A549 (cell line): ENCODE measurements around the gene MAML2. TPM values are rescaled to one million over a fixed set of nuclear protein-coding genes. Genes with fewer than 3 reads are reported as not detected.
A peak's percentile ranks its signal among the peaks of the same experiment; 100 is the strongest.

Source experiments
- ATAC-seq, 2 experiments: fragments of 200-7000 bp in 1 of 2; fragments of >200 bp in 1 of 2; cut with Nextera tagmentation in 1 of 2; cut with Tn5 transposase in 1 of 2; 3 replicates each; pipeline versions ENCODE4 v1.8.0 to v1.9.1; 2018 to 2020; ENCODE audit warnings: mild to moderate bottlenecking in 1 of 2, moderate library complexity in 1 of 2
- CTCF ChIA-PET: fragments of 300-600 bp; sonication (Branson Sonifier 250); formaldehyde crosslinking; extraction: SDS; loops from one replicate; lab custom pipeline; 2021; ENCODE audit warnings: antibody characterized with exemption, inconsistent platforms; lab: Yijun Ruan, JAX
- POLR2A ChIA-PET: fragments of 350-600 bp; formaldehyde crosslinking; extraction: SDS; loops from one replicate; lab custom pipeline; 2021; ENCODE audit warnings: antibody characterized with exemption, inconsistent platforms; lab: Yijun Ruan, JAX
- DNase-seq, 2 experiments: peaks; one replicate each; pipeline versions ENCODE4 v3.0.0 to v3.0.0-alpha.2; 2011 to 2016; ENCODE audit warnings: low read depth in 1 of 2, low spot score in 1 of 2
- FAIRE-seq: peaks from 2 replicates; lab custom pipeline; 2011; peaks lifted over from hg19 to GRCh38; lab: Jason Lieb, UNC
- H3K27ac ChIP-seq, 2 experiments: fragments of >200 bp; sonication (Bioruptor Twin); formaldehyde crosslinking; 3 replicates each; pipeline ENCODE4 v1.5.1; 2016 to 2017
- H3K4me1 ChIP-seq: fragments of >200 bp; sonication (Bioruptor Twin); formaldehyde crosslinking; 3 replicates; pipeline ENCODE4 v1.6.1; 2016
- H3K4me2 ChIP-seq: fragments of >200 bp; sonication (Bioruptor Twin); formaldehyde crosslinking; 3 replicates; pipeline ENCODE4 v1.6.1; 2016
- H3K4me3 ChIP-seq: fragments of >200 bp; sonication (Bioruptor Twin); formaldehyde crosslinking; 3 replicates; pipeline ENCODE4 v1.5.1; 2016
- H3K9me3 ChIP-seq: fragments of >200 bp; sonication (Bioruptor Twin); formaldehyde crosslinking; 3 replicates; pipeline ENCODE4 v1.6.1; 2016
- CBX8 ChIP-seq: fragments of 200-600 bp; sonication (generic); IDR thresholded peaks from 2 replicates; pipeline ENCODE4 v1.6.1; 2016
- CHD2 ChIP-seq: fragments of 150-350 bp; IDR thresholded peaks from 2 replicates; pipeline ENCODE4 v1.6.1; 2014; ENCODE audit warnings: low read length; ENCODE audit not compliant: partially characterized antibody
- EP300 ChIP-seq, 2 experiments: fragments of >200 bp; sonication (Bioruptor Twin); formaldehyde crosslinking; IDR thresholded peaks; 2 replicates in 1 of 2; 3 replicates in 1 of 2; pipeline ENCODE4 v1.6.1; 2016 to 2017
- ESRRA ChIP-seq: fragments of 150-350 bp; IDR thresholded peaks from 2 replicates; pipeline ENCODE4 v1.6.1; 2014; ENCODE audit warnings: mild to moderate bottlenecking, low read length, borderline replicate concordance
- FOSL2 ChIP-seq, 2 experiments: fragments of 450-650 bp in 1 of 2; fragments of >200 bp in 1 of 2; sonication (Bioruptor Twin) in 1 of 2; formaldehyde crosslinking; IDR thresholded peaks; 2 replicates each; pipeline versions ENCODE4 v1.5.0 to v1.6.1; 2016 to 2020; ENCODE audit warnings: mild to moderate bottlenecking in 1 of 2, moderate library complexity in 1 of 2
- HDAC2 ChIP-seq: fragments of 200-600 bp; sonication (generic); IDR thresholded peaks from 2 replicates; pipeline ENCODE4 v1.6.1; 2016
- HEYL ChIP-seq: fragments of 250-450 bp; sonication (Bioruptor Pico); IDR thresholded peaks from 2 replicates; pipeline ENCODE4 v1.8.0; 2021; ENCODE audit warnings: mild to moderate bottlenecking, moderate library complexity
- HOXA7 ChIP-seq: fragments of 250-450 bp; sonication (Bioruptor Pico); IDR thresholded peaks from 2 replicates; pipeline ENCODE4 v1.5.0; 2020; ENCODE audit warnings: mild to moderate bottlenecking, moderate library complexity
- HOXB5 ChIP-seq: fragments of 250-450 bp; sonication (Bioruptor Pico); IDR thresholded peaks from 2 replicates; pipeline ENCODE4 v1.5.0; 2020; ENCODE audit warnings: mild to moderate bottlenecking, moderate library complexity
- JUN ChIP-seq, 2 experiments: fragments of >200 bp; sonication (Bioruptor Twin); formaldehyde crosslinking; IDR thresholded peaks; 2 replicates in 1 of 2; 3 replicates in 1 of 2; pipeline ENCODE4 v1.6.1; 2016 to 2017
- NPAS2 ChIP-seq: fragments of 250-450 bp; sonication (Bioruptor Pico); IDR thresholded peaks from 2 replicates; pipeline ENCODE4 v1.8.0; 2022; ENCODE audit warnings: mild to moderate bottlenecking, moderate library complexity, borderline replicate concordance
- PHF8 ChIP-seq: fragments of 200-600 bp; sonication (generic); IDR thresholded peaks from 2 replicates; pipeline ENCODE4 v1.6.1; 2016; ENCODE audit warnings: low read depth, mild to moderate bottlenecking, antibody characterized with exemption, moderate library complexity, borderline replicate concordance
- RAD21 ChIP-seq, 2 experiments: fragments of >200 bp in 1 of 2; sonication (Bioruptor Twin) in 1 of 2; formaldehyde crosslinking in 1 of 2; IDR thresholded peaks in 1 of 2; conservative IDR thresholded peaks in 1 of 2; 2 replicates in 1 of 2; 3 replicates in 1 of 2; pipeline ENCODE4 v1.6.1; 2012 to 2018; ENCODE audit warnings: inconsistent platforms in 1 of 2
- RCOR1 ChIP-seq: fragments of 150-350 bp; IDR thresholded peaks from 2 replicates; pipeline ENCODE4 v1.6.1; 2014; ENCODE audit warnings: antibody characterized with exemption, low read length, low read depth
- RNF2 ChIP-seq: fragments of 200-600 bp; sonication (generic); IDR thresholded peaks from 2 replicates; pipeline ENCODE4 v1.6.1; 2016; ENCODE audit warnings: low read depth, mild to moderate bottlenecking, antibody characterized with exemption, moderate library complexity, borderline replicate concordance
- SMC3 ChIP-seq: fragments of >200 bp; sonication (Bioruptor Twin); formaldehyde crosslinking; IDR thresholded peaks from 3 replicates; pipeline ENCODE4 v1.6.1; 2018; ENCODE audit warnings: inconsistent platforms
- SREBF2 ChIP-seq: fragments of 450-650 bp; IDR thresholded peaks from 2 replicates; pipeline ENCODE4 v1.6.1; 2014; ENCODE audit warnings: mild to moderate bottlenecking, moderate library complexity
- TFCP2L1 ChIP-seq: fragments of 250-450 bp; sonication (Bioruptor Pico); IDR thresholded peaks from 2 replicates; pipeline ENCODE4 v1.5.0; 2021; ENCODE audit warnings: mild to moderate bottlenecking
- USF2 ChIP-seq: fragments of 450-650 bp; IDR thresholded peaks from 2 replicates; pipeline ENCODE4 v1.6.1; 2014; ENCODE audit warnings: antibody characterized with exemption
- WGBS: methylation state at CpG from one replicate; pipeline ENCODE4 v1.1.6; 2017; ENCODE audit errors: missing lambda C conversion rate; 5-methylcytosine and 5-hydroxymethylcytosine counted together
- polyA plus RNA-seq, 4 experiments: library from polyadenylated mRNA; depleted of rRNA in 3 of 4; stranded (reverse); fragments of >200 nt; fragmentation: RNase III in 1 of 4; extraction: RNeasy Plus Mini Kit Qiagen cat#74134 plus additional on column Dnase treatment in 1 of 4; gene quantifications; 2 replicates in 3 of 4; 3 replicates in 1 of 4; pipeline ENCODE4 v1.2.3, GENCODE V29; 2011 to 2017
- TF ChIP-seq, protein P1 (sequence below): IDR thresholded peaks from 2 replicates; pipeline ENCODE4 v1.6.1; 2012
- TF ChIP-seq, protein P2 (sequence below): fragments of >200 bp; sonication (Bioruptor Twin); formaldehyde crosslinking; IDR thresholded peaks from 3 replicates; pipeline ENCODE4 v1.6.1; 2016
- TF ChIP-seq, protein P3 (sequence below): IDR thresholded peaks from 2 replicates; pipeline ENCODE4 v1.6.1; 2012

The MAML2 gene
- polyA plus RNA-seq, 2 of the 4 experiments (the other 2 are of a cell fraction), result 1.5 to 2.5 TPM

- DNase-seq, result peak in 1 of 2 experiments; percentile 7
- Histone ChIP-seq H3K4me3 (no peak overlapping the region), H3K4me1 (peaks cover 36% of the 10 kb centered on the region)
- POLR2A ChIA-PET, result no interaction called here
- TF ChIP-seq FOSL2 (IDR thresholded peaks at IDR 0.05), result no peak
- TF ChIP-seq FOSL2 (CRISPR knock-in tag; IDR thresholded peaks at IDR 0.05), result peak; percentile 20; the same call in 1 of the 2 replicates
- TF ChIP-seq, protein P1, sequence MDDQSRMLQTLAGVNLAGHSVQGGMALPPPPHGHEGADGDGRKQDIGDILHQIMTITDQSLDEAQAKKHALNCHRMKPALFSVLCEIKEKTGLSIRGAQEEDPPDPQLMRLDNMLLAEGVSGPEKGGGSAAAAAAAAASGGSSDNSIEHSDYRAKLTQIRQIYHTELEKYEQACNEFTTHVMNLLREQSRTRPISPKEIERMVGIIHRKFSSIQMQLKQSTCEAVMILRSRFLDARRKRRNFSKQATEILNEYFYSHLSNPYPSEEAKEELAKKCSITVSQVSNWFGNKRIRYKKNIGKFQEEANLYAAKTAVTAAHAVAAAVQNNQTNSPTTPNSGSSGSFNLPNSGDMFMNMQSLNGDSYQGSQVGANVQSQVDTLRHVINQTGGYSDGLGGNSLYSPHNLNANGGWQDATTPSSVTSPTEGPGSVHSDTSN, result no peak
- TF ChIP-seq RCOR1, result no peak
- TF ChIP-seq, all 56 proteins: peak for 1
- Histone ChIP-seq H3K9me3 (no peaks in the 10 kb centered on the region), H3K27ac (no peak overlapping the region), H3K4me2 (no peak overlapping the region)
- WGBS, result 13% methylated on average over 1 of the region's 1 CpG
- CTCF ChIA-PET, result no interaction called here
- ATAC-seq, result no peak
- FAIRE-seq, result no peak
These were observed 108.0 kb downstream of the MAML2 start for GRCh38 chr11:96234866-96235441.

- DNase-seq (no peak), ATAC-seq (no peak), FAIRE-seq (no peak)
- Histone ChIP-seq H3K4me2 (no peak overlapping the region), H3K27ac (no peak overlapping the region), H3K9me3 (no peaks in the 10 kb centered on the region), H3K4me1 (peaks cover 40% of the 10 kb centered on the region), H3K4me3 (no peak overlapping the region)
- TF ChIP-seq, protein P2, sequence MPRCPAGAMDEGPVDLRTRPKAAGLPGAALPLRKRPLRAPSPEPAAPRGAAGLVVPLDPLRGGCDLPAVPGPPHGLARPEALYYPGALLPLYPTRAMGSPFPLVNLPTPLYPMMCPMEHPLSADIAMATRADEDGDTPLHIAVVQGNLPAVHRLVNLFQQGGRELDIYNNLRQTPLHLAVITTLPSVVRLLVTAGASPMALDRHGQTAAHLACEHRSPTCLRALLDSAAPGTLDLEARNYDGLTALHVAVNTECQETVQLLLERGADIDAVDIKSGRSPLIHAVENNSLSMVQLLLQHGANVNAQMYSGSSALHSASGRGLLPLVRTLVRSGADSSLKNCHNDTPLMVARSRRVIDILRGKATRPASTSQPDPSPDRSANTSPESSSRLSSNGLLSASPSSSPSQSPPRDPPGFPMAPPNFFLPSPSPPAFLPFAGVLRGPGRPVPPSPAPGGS, result no peak
- TF ChIP-seq PHF8, result no peak
- TF ChIP-seq FOSL2 (IDR thresholded peaks at IDR 0.05), result no peak
- no peak for TF ChIP-seq FOSL2 (CRISPR knock-in tag; IDR thresholded peaks at IDR 0.05)
- no peak for TF ChIP-seq TFCP2L1
- CTCF ChIA-PET, result no interaction called here
- 77% methylated on average over 6 of the region's 6 CpGs for WGBS
- POLR2A ChIA-PET, result no interaction called here
These were observed 110.9 kb downstream of the MAML2 start for GRCh38 chr11:96232132-96232531.

DNA sequence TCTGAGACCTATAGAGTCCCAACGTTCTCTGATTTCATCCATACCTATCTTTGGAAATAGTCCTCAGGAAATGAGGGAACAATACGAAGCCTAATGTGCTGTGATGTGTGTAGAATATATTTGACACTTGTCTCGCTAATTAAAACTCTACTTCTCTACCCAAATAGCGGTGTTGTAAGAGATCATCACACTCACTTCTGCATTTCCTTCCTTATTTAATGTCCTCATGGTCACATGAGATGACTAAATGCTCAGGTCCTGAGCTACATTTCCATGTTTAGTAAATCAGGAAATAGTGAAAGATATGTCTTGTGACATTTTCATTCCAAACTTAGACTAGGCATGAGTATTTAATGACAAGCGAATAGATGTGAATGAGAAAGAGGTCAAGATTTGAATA is 112.3 kb downstream of the MAML2 start:
- H3K4me3 ChIP-seq, result no peak overlapping the region
- POLR2A ChIA-PET, result no interaction called here
- H3K27ac ChIP-seq, result no peak overlapping the region
- TF ChIP-seq FOSL2 (IDR thresholded peaks at IDR 0.05) (no peak), FOSL2 (CRISPR knock-in tag; IDR thresholded peaks at IDR 0.05) (no peak), USF2 (no peak), HOXB5 (no peak), HEYL (CRISPR knock-in tag) (no peak), HDAC2 (no peak), RCOR1 (no peak)
- TF ChIP-seq, protein P2, result no peak
- TF ChIP-seq, protein P3, sequence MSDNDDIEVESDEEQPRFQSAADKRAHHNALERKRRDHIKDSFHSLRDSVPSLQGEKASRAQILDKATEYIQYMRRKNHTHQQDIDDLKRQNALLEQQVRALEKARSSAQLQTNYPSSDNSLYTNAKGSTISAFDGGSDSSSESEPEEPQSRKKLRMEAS, result no peak
- FAIRE-seq (no peak), ATAC-seq (no peak), DNase-seq (no peak)
- WGBS, result 85% methylated on average over 5 of the region's 5 CpGs
- no peaks in the 10 kb centered on the region for H3K9me3 ChIP-seq
- peaks cover 34% of the 10 kb centered on the region for H3K4me1 ChIP-seq
- H3K4me2 ChIP-seq, result no peak overlapping the region
- CTCF ChIA-PET, result no interaction called here

DNA sequence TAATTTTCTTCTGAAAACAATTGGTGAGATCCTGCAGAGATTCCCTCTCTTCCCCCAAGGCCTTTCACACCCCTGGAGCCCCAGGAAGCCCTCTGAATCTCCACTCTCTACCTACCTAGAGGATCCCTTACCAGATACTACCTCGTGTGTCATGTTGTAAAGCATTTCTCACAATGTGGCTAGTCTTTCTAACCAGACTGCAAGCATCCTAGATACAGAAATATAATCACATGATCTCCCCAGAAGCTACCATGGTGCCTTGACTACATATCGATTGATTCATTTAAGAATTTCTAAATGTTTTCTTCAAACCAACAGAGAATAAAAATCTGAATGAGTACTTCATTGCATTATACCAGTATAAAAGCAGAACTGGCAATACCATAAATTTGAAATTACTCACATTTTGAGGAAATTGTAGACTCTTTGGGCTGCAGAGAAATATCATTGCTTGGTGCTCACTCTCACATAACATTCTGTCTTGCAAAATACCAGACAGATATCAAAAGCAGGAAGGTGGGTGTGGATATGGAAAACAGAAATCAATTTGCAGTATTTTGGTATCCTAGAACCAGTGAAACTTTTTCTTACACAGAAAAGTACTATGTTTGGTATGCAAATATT is 113.5 kb downstream of the MAML2 start:
- 76% methylated on average over 2 of the region's 2 CpGs for WGBS
- CTCF ChIA-PET, result interaction anchor here (1.3 to 1.5 kb wide), 2 partner anchors 9 to 75 kb away, joined by 3 read pairs; no protein-coding TSS in a partner anchor
- FAIRE-seq (no peak), ATAC-seq (no peak), DNase-seq (no peak)
- H3K4me2 ChIP-seq, result peak overlapping the region; percentile 29; the same call in 1 of the 3 replicates
- POLR2A ChIA-PET, result interaction anchor here (1.0 kb wide), 1 partner anchor 113 kb away, joined by 3 read pairs; the partner anchor contains the start of gene MAML2
- TF ChIP-seq EP300 (IDR thresholded peaks at IDR 0.05) (no peak), TFCP2L1 (no peak), NPAS2 (CRISPR knock-in tag) (no peak), JUN (IDR thresholded peaks at IDR 0.05) (no peak), SMC3 (no peak), RAD21 (conservative IDR thresholded peaks at IDR 0.05 in 1 of 2, IDR thresholded peaks at IDR 0.05 in 1 of 2) (no peak), ESRRA (no peak), HOXB5 (no peak), CBX8 (no peak), HOXA7 (no peak), CHD2 (no peak), SREBF2 (no peak), RNF2 (no peak)
- TF ChIP-seq, protein P3, result no peak
- no peaks in the 10 kb centered on the region for H3K9me3 ChIP-seq
- peaks cover 26% of the 10 kb centered on the region for H3K4me1 ChIP-seq
- H3K4me3 ChIP-seq, result no peak overlapping the region
- H3K27ac ChIP-seq, result peak overlapping the region; percentile 60 to 81
